K562 (cell line): ENCODE results near the gene RAI1.

ENCODE experiments used
- EZH2 ChIP-seq: IDR thresholded peaks from 2 replicates; pipeline ENCODE4 v1.6.1; 2012; ENCODE audit warnings: low read depth, mild to moderate bottlenecking, inconsistent platforms, low read length, borderline replicate concordance
- GABPA ChIP-seq: fragments of 200-800 bp; sonication (Bioruptor generic); conservative IDR thresholded peaks from 2 replicates; pipeline ENCODE4 v1.6.1; 2016; ENCODE audit warnings: low read depth, missing genetic modification characterization, missing compliant biosample characterization
- KLF13 ChIP-seq: fragments of 450-650 bp; IDR thresholded peaks from 2 replicates; pipeline ENCODE4 v1.6.1; 2016; ENCODE audit warnings: missing genetic modification characterization, low read depth, mild to moderate bottlenecking, missing compliant biosample characterization, moderate library complexity, borderline replicate concordance
- MAFK ChIP-seq: IDR thresholded peaks from 2 replicates; pipeline ENCODE4 v1.6.1; 2011; ENCODE audit warnings: low read length, improper control_type of control experiment
- MTA3 ChIP-seq: fragments of 450-650 bp; formaldehyde crosslinking; IDR thresholded peaks from 2 replicates; pipeline ENCODE4 v1.6.1; 2017; ENCODE audit warnings: mild to moderate bottlenecking, borderline replicate concordance
- MYC ChIP-seq, 2 experiments: fragments of 250-450 bp in 1 of 2; sonication (Bioruptor Pico) in 1 of 2; IDR thresholded peaks; 2 replicates each; pipeline versions ENCODE4 v1.5.1 to v1.6.1; 2012 to 2021; ENCODE audit warnings: low read depth in 2 of 2, borderline replicate concordance in 1 of 2, improper control_type of control experiment in 1 of 2, low read length in 1 of 2, mild to moderate bottlenecking in 1 of 2, moderate library complexity in 1 of 2
- NELFE ChIP-seq: IDR thresholded peaks from 2 replicates; pipeline ENCODE4 v1.6.1; 2011; ENCODE audit warnings: mild to moderate bottlenecking; ENCODE audit not compliant: insufficient read depth, insufficient read length
- NR1H2 ChIP-seq: sonication (generic); formaldehyde crosslinking; IDR thresholded peaks from 2 replicates; pipeline ENCODE4 v1.4.0; 2020; ENCODE audit warnings: mild to moderate bottlenecking, missing genetic modification reagents
- ZNF212 ChIP-seq: fragments of 450-650 bp; formaldehyde crosslinking; IDR thresholded peaks from 2 replicates; pipeline ENCODE4 v1.4.0; 2020; ENCODE audit warnings: mild to moderate bottlenecking
- ZSCAN29 ChIP-seq: fragments of 450-650 bp; IDR thresholded peaks from 2 replicates; pipeline ENCODE4 v1.6.1; 2017
- TF ChIP-seq, protein P1 (sequence below): sonication (generic); formaldehyde crosslinking; IDR thresholded peaks from 2 replicates; pipeline ENCODE4 v1.8.0; 2022; ENCODE audit warnings: mild to moderate bottlenecking, missing genetic modification reagents

DNA sequence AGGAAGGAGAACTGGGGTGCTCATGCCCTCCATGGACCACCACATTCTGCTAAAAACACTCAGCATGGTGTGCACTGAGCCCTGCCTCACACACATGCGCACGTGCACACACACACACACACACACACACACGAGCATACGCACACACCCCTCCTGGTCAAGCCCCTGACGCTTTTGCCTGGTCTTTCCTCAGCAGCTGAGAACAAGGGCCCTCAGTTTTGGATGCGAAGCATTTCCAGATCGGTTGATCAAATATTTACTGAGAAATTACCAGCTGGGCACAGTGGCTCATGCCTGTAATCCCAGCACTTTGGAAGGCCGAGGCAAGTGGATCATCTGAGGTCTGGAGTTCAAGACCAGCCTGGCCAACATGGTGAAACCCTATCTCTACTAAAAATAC lies 20.1 kb upstream of the RAI1 start:
- no peak for TF ChIP-seq ZNF212 (CRISPR knock-in tag)
- no peak for TF ChIP-seq KLF13
- TF ChIP-seq GABPA (tag) = no peak
- TF ChIP-seq NELFE = no peak
- TF ChIP-seq MAFK = no peak
- no peak for TF ChIP-seq ZSCAN29
- TF ChIP-seq EZH2 = no peak
- TF ChIP-seq MYC (IDR thresholded peaks at IDR 0.05; ENCODE audit: low read depth, low read length) = no peak
- TF ChIP-seq MYC (CRISPR knock-in tag; IDR thresholded peaks at IDR 0.05; ENCODE audit: borderline replicate concordance, low read depth) = no peak
- no peak for TF ChIP-seq MTA3
- TF ChIP-seq NR1H2 (CRISPR knock-in tag) = no peak
- TF ChIP-seq, protein P1, sequence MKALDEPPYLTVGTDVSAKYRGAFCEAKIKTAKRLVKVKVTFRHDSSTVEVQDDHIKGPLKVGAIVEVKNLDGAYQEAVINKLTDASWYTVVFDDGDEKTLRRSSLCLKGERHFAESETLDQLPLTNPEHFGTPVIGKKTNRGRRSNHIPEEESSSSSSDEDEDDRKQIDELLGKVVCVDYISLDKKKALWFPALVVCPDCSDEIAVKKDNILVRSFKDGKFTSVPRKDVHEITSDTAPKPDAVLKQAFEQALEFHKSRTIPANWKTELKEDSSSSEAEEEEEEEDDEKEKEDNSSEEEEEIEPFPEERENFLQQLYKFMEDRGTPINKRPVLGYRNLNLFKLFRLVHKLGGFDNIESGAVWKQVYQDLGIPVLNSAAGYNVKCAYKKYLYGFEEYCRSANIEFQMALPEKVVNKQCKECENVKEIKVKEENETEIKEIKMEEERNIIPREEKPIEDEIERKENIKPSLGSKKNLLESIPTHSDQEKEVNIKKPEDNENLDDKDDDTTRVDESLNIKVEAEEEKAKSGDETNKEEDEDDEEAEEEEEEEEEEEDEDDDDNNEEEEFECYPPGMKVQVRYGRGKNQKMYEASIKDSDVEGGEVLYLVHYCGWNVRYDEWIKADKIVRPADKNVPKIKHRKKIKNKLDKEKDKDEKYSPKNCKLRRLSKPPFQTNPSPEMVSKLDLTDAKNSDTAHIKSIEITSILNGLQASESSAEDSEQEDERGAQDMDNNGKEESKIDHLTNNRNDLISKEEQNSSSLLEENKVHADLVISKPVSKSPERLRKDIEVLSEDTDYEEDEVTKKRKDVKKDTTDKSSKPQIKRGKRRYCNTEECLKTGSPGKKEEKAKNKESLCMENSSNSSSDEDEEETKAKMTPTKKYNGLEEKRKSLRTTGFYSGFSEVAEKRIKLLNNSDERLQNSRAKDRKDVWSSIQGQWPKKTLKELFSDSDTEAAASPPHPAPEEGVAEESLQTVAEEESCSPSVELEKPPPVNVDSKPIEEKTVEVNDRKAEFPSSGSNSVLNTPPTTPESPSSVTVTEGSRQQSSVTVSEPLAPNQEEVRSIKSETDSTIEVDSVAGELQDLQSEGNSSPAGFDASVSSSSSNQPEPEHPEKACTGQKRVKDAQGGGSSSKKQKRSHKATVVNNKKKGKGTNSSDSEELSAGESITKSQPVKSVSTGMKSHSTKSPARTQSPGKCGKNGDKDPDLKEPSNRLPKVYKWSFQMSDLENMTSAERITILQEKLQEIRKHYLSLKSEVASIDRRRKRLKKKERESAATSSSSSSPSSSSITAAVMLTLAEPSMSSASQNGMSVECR (CRISPR knock-in tag) = no peak
